ENCODE results near the gene CHCHD6. TPM values are rescaled to one million over a fixed set of nuclear protein-coding genes. Genes with fewer than 3 reads are reported as not detected.

Gene CHCHD6
- total RNA-seq, 1 experiment from 2014 or later, result 29.6 TPM

GRCh38 chr3:126908752-126909275, 204.8 kb downstream of the CHCHD6 start:
- H3K27me3 Mint-ChIP-seq (ENCODE audit: insufficient read depth, unreplicated experiment), result no peaks in the 10 kb centered on the region
- H3K4me1 Mint-ChIP-seq (ENCODE audit: insufficient read depth, unreplicated experiment), result peaks cover 34% of the 10 kb centered on the region
- H3K9me3 Mint-ChIP-seq (ENCODE audit: unreplicated experiment), result no peaks in the 10 kb centered on the region
- ChIA-PET CTCF (interaction anchor here (2.4 kb wide), 1 partner anchor 157 kb away, joined by 9 read pairs; no protein-coding TSS in a partner anchor), POLR2A (no interaction called here)
- H3K4me3 Mint-ChIP-seq (ENCODE audit: unreplicated experiment), result no peak overlapping the region
- no TSS peak for BruUV-seq (replicated peaks)
- H3K27ac Mint-ChIP-seq (ENCODE audit: low read depth, unreplicated experiment), result no peak overlapping the region
- intact Hi-C loops (cut with micrococcal nuclease), result no loop called here
- no peaks in the 10 kb centered on the region for H3K36me3 Mint-ChIP-seq (ENCODE audit: insufficient read depth, unreplicated experiment)
- TF ChIP-seq CTCF (IDR thresholded peaks at IDR 0.05; ENCODE audit: unreplicated experiment), result no peak
- DNase-seq (ENCODE audit: unreplicated experiment), result no peak

- no peak for DNase-seq (ENCODE audit: unreplicated experiment)
- BruUV-seq (replicated peaks), result no TSS peak
- POLR2A ChIA-PET, result interaction anchor here (0.8 to 1.6 kb wide), 4 partner anchors 8 to 542 kb away, joined by 3 to 14 read pairs (median 3); no protein-coding TSS in a partner anchor
- H3K36me3 Mint-ChIP-seq (ENCODE audit: insufficient read depth, unreplicated experiment), result no peaks in the 10 kb centered on the region
- CTCF ChIA-PET, result no interaction called here
- peak overlapping the region; percentile 94 for H3K27ac Mint-ChIP-seq (ENCODE audit: low read depth, unreplicated experiment)
- no peaks in the 10 kb centered on the region for H3K9me3 Mint-ChIP-seq (ENCODE audit: unreplicated experiment)
- no peak for TF ChIP-seq CTCF (IDR thresholded peaks at IDR 0.05; ENCODE audit: unreplicated experiment)
- H3K4me3 Mint-ChIP-seq (ENCODE audit: unreplicated experiment), result no peak overlapping the region
- peaks cover 34% of the 10 kb centered on the region for H3K4me1 Mint-ChIP-seq (ENCODE audit: insufficient read depth, unreplicated experiment)
- H3K27me3 Mint-ChIP-seq (ENCODE audit: insufficient read depth, unreplicated experiment), result no peaks in the 10 kb centered on the region
- intact Hi-C loops (cut with micrococcal nuclease), result loop anchor here (5.0 kb wide), 1 partner anchor 158 kb away; no protein-coding TSS in a partner anchor
Measured at GRCh38 chr3:126910231-126910630, 206.2 kb downstream of the CHCHD6 start.

- Mint-ChIP-seq H3K27ac (ENCODE audit: low read depth, unreplicated experiment) (peak overlapping the region; percentile 94), H3K4me1 (ENCODE audit: insufficient read depth, unreplicated experiment) (peaks cover 34% of the 10 kb centered on the region), H3K36me3 (ENCODE audit: insufficient read depth, unreplicated experiment) (no peaks in the 10 kb centered on the region), H3K9me3 (ENCODE audit: unreplicated experiment) (no peaks in the 10 kb centered on the region), H3K27me3 (ENCODE audit: insufficient read depth, unreplicated experiment) (no peaks in the 10 kb centered on the region), H3K4me3 (ENCODE audit: unreplicated experiment) (peak overlapping the region; percentile 6)
- POLR2A ChIA-PET, result interaction anchor here (0.7 to 1.6 kb wide), 12 partner anchors 7 to 546 kb away, joined by 3 to 14 read pairs (median 3); no protein-coding TSS in a partner anchor
- intact Hi-C loops (cut with micrococcal nuclease), result loop anchor here (1.0 to 5.0 kb wide), 2 partner anchors 129 to 159 kb away; no protein-coding TSS in a partner anchor
- no peak for TF ChIP-seq CTCF (IDR thresholded peaks at IDR 0.05; ENCODE audit: unreplicated experiment)
- DNase-seq (ENCODE audit: unreplicated experiment), result peak; percentile 99
- CTCF ChIA-PET, result interaction anchor here (0.8 to 1.4 kb wide), 2 partner anchors 158 to 159 kb away, joined by 4 to 6 read pairs; no protein-coding TSS in a partner anchor
- no TSS peak for BruUV-seq (replicated peaks)
Measured at GRCh38 chr3:126911162-126912026, 207.4 kb downstream of the CHCHD6 start.

- H3K36me3 Mint-ChIP-seq (ENCODE audit: insufficient read depth, unreplicated experiment), result no peaks in the 10 kb centered on the region
- H3K27ac Mint-ChIP-seq (ENCODE audit: low read depth, unreplicated experiment), result peak overlapping the region; percentile 94
- TSS peak; percentile 74 for BruUV-seq (replicated peaks)
- H3K4me3 Mint-ChIP-seq (ENCODE audit: unreplicated experiment), result peak overlapping the region; percentile 6
- H3K4me1 Mint-ChIP-seq (ENCODE audit: insufficient read depth, unreplicated experiment), result peaks cover 37% of the 10 kb centered on the region
- DNase-seq (ENCODE audit: unreplicated experiment), result no peak
- no peaks in the 10 kb centered on the region for H3K9me3 Mint-ChIP-seq (ENCODE audit: unreplicated experiment)
- intact Hi-C loops (cut with micrococcal nuclease), result loop anchor here (5.0 kb wide), 1 partner anchor 160 kb away; no protein-coding TSS in a partner anchor
- CTCF ChIA-PET, result interaction anchor here (1.0 to 1.4 kb wide), 2 partner anchors 158 to 160 kb away, joined by 4 to 6 read pairs; no protein-coding TSS in a partner anchor
- TF ChIP-seq CTCF (IDR thresholded peaks at IDR 0.05; ENCODE audit: unreplicated experiment), result no peak
- POLR2A ChIA-PET, result interaction anchor here (0.7 to 1.6 kb wide), 9 partner anchors 9 to 545 kb away, joined by 3 to 14 read pairs (median 3); no protein-coding TSS in a partner anchor
- H3K27me3 Mint-ChIP-seq (ENCODE audit: insufficient read depth, unreplicated experiment), result no peaks in the 10 kb centered on the region
Measured at GRCh38 chr3:126912027-126912422, 208.0 kb downstream of the CHCHD6 start.
